Endometrial microvascular endothelial cells (primary cell): ENCODE data around the gene ZNF343. TPM values are rescaled to one million over a fixed set of nuclear protein-coding genes. Genes with fewer than 3 reads are reported as not detected.

Experiments
- in situ Hi-C: cut with HindIII; loops from 2 replicates; pipeline ENCODE4 v1.10.0; 2017; ENCODE audit warnings: low sequenced_read_pairs, low pct_unique_long_range_greater_than_20kb; ENCODE audit errors: inconsistent ontology term
- total RNA-seq: library from RNA; depleted of rRNA; stranded (reverse); fragments of >200 nt; gene quantifications from one replicate; pipeline ENCODE4 v1.2.3, GENCODE V29; 2015; ENCODE audit errors: inconsistent ontology term

ZNF343 gene
- total RNA-seq, 1 donor from 2014 or later, result 5.5 TPM

- in situ Hi-C loops, result no loop called here
Measured at GRCh38 chr20:2476742-2477615, 31.7 kb downstream of the ZNF343 start.

- in situ Hi-C loops, result no loop called here
Measured at GRCh38 chr20:2475850-2476741, 32.6 kb downstream of the ZNF343 start.

- in situ Hi-C loops, result no loop called here
Measured at GRCh38 chr20:2473516-2473915, 35.2 kb downstream of the ZNF343 start.

GRCh38 chr20:2470423-2471193 is 38.1 kb downstream of the ZNF343 start, which contains the start of gene SNRPB:
TSS of gene SNRPB (minus strand) at chr20:2470789. CDS start at chr20:2470690, 99 bp downstream.
- in situ Hi-C loops, result no loop called here

GRCh38 chr20:2469991-2470422 is 38.7 kb downstream of the ZNF343 start:
- in situ Hi-C loops, result no loop called here

- in situ Hi-C loops, result no loop called here
Measured at GRCh38 chr20:2468581-2469407, 39.9 kb downstream of the ZNF343 start.

- in situ Hi-C loops, result no loop called here
Measured at GRCh38 chr20:2467412-2467811, 41.3 kb downstream of the ZNF343 start.

- in situ Hi-C loops, result no loop called here
Measured at GRCh38 chr20:2465100-2465499, 43.6 kb downstream of the ZNF343 start.

GRCh38 chr20:2463616-2464365 is 44.9 kb downstream of the ZNF343 start:
- in situ Hi-C loops, result no loop called here

- in situ Hi-C loops, result no loop called here
Measured at GRCh38 chr20:2462484-2462883, 46.2 kb downstream of the ZNF343 start.

GRCh38 chr20:2460752-2461424 is 47.8 kb downstream of the ZNF343 start:
- in situ Hi-C loops, result no loop called here

- in situ Hi-C loops, result no loop called here
Measured at GRCh38 chr20:2459981-2460751, 48.5 kb downstream of the ZNF343 start.

GRCh38 chr20:2458919-2459499 is 49.7 kb downstream of the ZNF343 start:
- in situ Hi-C loops, result no loop called here

GRCh38 chr20:2455771-2456497 is 52.8 kb downstream of the ZNF343 start:
- in situ Hi-C loops, result no loop called here

GRCh38 chr20:2453792-2454191 is 54.9 kb downstream of the ZNF343 start:
- in situ Hi-C loops, result no loop called here
